GM15510 (cell line): ENCODE data around the gene KCNB1.

Source experiments
- POLR2A ChIP-seq: IDR thresholded peaks from 3 replicates; pipeline ENCODE4 v1.6.1; 2011; ENCODE audit warnings: borderline replicate concordance; ENCODE audit not compliant: insufficient read length; ENCODE audit errors: extremely low read depth

The KCNB1 gene

DNA sequence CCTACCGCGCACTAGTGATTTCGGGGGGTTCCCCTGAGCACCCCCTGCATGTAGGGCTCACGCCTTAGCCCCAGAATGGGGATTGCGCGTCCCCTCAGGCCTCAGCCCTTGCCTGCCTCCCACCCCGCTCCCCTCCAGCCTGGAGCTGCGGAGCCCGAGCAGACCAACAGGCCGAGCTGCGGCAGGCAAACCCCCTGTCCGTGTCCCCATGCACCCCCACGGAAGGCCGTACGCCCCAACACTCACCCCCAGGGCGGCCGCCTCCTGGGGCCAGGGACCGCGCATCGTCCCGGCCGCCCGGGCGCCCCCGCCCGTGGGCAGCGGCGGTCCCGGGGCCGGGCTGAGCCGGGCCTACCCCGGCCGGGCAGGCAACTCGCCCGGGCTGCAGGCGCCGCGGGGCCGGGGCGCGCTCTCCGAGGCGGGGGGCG, 1.2 kb upstream of the KCNB1 start:
- TF ChIP-seq POLR2A: no peak

DNA sequence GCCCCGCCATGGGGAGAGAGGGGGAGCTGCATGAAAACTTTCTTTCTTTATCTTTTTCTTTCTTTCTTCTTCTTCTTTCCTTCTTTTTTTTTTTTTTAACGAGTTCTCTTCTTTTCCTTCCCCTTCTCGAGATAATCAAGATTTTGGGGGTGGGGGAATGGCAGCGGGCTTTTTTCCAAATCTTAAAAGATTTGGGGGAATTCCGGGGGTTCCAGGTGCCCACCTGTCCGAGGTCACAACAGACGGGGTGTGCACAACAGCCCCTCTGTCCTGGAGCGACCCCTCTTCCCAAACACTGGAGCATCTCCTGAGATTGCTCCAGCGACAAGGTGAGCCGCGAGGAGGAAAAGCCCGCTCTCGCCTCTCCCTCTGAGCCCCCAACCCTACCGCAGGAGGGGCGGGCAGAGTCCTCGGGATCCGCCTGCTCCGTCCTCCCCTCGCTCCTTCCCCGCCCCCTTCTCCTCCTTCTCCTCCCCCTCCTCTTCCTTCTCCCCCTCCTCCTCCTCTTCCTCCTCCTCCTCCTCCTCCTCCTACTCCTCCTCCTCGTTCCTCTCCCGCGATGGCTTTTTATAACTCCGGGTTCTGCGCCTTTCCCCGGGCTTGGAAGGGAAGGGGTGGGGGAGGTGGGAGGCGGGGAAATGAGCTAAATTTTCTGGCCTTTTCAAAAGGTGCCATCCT, 689 bp upstream of the KCNB1 start:
- no peak for TF ChIP-seq POLR2A

DNA sequence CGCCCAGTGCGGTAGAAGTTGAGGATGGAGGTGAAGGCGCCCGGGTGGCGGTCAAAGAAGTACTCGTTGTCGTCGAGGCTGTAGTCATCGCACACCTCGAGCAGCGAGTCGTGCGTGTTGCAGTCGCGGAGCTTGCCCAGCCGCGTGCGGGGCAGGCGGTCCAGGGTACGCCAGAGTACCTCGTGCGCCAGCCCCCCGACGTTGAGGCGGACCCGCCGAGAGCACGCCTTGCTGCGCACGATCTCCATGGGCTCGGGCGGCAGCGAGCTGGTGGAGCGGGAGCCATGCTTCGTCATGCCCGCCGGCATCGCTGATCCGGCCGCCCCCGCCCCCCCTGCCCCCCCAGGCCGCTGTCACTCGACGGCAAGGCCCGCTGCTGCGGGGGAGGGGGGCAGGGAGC, 295 bp downstream of the KCNB1 start:
- TF ChIP-seq POLR2A: no peak

DNA sequence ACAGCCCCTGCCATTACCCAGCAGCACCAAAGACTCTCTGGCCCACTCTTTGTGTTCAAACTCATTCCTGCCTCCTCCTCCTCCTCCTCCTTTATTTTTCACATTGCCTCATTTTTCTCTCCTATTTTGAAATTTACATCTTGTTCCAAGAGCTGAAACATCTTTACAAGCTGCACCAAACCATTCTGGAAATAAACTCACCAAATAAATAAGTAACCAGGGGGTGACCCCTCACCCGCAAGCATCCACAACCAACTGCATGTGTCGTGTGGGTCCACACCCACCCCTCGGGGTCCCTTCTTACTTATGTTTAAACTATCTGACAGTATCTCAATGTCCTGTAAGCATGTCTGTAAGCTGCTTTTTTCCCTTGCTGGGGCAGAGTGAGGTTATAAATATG, 1.4 kb downstream of the KCNB1 start:
- TF ChIP-seq POLR2A: no peak

DNA sequence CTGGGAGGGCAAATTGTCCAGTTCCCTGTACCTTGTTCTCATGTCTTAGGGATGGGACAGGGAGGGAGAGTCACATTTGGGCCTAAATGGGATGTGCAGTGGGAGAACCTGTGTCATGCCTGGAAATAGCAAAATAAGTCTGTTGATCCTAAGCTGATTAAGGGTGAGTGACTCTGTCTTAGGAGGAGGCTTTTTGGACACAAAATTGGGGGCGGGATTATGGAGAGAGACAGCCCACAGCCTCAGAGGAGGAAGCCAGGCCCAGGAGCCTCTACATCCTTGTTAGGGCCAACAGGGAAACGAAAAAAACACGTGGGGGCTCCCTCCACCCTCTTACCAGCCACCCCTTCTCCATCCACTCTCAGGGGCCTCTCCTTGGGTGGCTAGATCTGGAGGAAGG, 2.2 kb downstream of the KCNB1 start:
- TF ChIP-seq POLR2A: no peak

DNA sequence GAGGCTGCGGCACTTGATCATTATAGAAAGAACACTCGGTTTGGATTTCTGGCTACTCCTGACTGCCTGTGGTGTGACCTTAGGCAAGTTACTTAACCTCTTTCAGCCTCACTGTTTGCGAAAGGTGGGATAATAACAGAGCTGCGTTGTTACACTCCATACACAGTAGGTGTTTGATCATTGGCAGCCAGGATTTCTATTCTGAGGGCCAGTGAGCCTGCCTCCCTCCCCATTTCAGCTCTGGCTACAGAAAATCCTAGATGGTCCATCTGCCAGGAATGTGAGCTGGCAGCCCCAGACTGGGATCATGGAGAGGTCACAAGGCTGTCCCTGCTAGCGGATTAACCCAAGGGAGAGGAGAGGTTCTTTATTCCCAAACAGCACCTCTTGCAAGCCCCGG, 2.7 kb downstream of the KCNB1 start:
- TF ChIP-seq POLR2A: no peak

DNA sequence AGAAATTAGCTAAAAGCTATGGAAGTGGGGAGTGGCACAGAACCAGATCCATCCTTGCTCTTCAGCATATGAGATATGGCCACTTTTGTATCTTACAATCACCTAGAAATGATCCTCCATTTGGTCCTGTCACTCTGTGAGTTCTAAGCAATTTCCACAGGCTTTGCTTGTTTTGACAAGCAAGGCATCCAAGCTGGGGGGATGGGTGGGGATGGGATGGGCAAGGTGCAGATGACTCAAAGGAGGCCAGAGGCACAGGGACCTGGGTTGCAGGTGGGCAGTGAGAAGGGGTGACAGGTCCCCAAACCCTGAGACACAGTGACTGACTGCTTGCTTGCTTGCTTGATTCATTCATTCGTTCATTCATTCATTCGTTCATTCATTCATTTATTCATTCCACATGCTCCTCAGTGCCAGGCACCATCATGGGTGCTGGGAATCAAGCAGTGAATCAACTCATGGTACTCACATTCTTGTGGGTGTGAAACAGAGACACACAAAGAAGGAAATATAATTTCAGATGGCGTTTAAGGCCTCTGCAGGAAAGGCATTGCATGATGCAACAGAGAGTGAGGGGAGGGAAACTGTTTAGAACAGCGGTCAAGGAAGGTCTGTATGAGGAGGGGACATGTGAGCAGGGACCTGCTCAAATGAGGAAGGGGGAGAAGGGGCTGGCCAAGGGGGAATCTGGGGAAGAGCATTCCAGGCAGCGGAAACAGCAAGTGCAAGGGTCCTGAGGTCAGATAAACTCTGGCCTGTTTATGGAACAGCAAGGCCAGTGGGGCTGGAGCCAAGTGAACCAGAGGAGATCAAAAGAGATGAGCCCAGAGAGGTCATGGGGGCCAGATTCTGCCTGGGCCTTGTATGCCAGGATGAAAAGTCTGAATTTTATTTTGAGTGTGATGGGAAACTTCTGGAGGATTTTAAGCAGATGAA, 3.4 kb downstream of the KCNB1 start:
- TF ChIP-seq POLR2A: no peak

DNA sequence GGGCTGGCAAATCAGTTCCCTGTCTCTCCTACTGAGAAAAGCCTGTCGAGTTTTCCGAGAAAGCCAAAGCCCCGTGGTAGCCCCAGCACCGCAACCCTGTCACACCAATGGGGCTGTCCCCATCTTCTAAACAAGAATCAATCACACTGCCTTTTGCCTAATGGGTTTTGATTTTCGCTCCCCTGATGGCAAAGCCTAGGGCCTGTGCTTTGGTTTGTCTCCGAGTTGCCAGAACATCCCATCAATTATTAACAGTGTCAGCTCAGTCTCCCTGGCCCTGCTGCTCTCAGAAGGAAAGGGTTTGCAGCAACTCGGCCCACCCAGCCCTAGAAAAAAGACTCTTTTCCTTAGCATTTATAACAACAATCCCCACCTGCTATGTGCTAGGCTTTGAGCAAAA, 4.2 kb downstream of the KCNB1 start:
- TF ChIP-seq POLR2A: no peak

DNA sequence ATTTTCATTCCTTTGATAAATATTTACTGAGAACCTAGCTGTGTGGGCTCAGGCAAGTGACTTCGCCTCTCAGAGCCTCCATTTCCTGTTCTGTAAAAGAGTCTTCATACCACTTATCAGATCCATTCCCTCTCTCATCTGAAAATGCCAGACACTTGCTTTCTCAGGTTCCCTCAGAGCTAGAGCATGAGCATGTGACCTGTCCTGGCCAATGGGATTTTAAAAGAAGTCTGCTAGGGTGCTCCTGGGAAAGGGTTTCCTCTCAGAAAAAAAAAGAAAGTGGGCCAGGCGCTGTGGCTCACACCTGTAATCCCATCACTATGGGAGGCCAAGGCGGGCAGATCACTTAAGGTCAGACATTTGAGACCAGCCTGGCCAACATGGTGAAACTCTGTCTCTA, 5.3 kb downstream of the KCNB1 start:
- TF ChIP-seq POLR2A: no peak

DNA sequence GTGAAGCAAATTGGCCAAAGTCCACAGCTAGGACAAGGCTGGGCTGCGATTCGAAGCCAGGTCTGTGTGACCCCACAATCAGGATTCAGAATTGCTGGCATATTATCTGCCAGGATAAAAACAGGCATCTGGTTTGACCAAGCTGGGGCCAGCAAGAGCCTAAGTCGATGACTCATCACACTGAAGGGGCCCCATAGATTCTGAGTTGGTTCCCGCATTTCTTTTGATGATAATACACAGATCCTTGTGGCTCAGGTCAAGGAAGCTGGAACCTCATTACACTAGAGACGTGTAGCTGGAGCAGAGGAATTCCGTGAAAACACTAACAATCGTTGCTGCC, 6.5 kb downstream of the KCNB1 start:
- no peak for TF ChIP-seq POLR2A

DNA sequence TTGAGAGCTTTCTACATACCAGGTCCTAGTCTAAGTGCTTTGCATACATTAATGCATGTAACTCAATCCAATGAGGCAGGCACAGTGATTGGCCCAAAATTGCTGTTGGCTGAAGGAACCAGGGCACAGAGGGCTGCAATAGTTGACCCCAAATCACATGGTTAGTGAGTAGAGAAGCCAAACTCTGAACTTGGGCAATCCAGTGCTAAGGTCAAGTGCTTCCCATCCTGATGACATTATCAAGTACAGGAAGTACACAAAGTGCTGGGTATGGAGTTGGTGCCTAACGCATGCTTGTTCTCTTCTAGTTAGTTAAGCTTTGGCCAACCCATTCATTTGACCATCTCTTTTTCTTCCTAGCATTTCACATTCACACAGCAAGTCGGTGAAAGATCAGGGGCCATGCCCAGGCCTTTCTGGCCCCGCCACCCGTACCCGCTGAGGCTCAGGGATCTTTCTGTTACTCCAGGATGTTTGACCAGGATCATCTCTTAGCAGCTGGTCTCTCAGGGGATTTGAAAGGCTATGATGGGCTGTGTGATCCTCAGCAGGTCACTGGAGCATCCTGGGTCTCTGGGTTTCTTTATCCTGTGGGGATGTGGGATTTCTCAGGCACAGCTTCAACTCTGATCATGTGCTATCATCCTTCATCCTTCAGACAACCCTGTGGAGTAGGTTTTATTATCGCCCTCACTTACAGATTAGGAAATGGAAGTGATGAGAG, 7.0 kb downstream of the KCNB1 start:
- no peak for TF ChIP-seq POLR2A

DNA sequence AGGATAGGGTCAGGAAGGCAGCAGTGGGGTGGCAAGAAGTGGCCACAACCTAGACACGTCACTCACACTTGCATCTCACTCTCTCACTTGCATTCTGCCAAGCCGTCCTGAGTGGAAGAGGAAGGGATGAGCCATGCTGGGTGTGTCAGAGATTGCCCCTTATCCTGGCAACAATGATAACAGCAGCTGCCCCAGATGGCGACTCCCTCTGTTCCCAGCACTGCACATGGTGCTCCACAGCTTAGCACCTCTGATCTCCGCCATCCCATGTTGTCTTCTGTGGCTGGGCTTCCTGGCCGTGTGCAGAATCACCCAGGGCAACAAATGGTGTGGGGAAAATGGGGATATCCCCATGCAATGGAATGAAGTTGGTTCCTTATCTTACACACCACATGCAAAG, 11.1 kb downstream of the KCNB1 start:
- no peak for TF ChIP-seq POLR2A

DNA sequence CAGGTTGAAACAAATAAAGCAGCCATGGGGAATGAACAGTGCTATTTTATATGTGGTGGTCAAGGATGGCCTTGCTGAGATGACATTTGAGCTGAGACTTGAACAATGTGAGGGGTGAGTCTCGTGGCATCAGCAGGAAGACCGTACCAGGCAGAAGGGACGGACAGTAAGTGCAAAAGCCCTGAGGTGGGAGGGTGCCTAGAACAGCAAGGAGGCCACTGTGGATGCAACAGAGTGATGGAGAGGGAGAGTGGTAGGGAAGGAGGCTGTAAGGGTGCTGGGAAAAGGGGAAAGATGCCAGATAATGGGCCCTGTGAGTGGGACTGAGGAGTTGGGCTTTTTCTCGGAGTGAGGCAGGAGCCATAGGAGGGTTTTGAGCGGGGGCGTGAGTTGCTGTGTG, 11.5 kb downstream of the KCNB1 start:
- no peak for TF ChIP-seq POLR2A

DNA sequence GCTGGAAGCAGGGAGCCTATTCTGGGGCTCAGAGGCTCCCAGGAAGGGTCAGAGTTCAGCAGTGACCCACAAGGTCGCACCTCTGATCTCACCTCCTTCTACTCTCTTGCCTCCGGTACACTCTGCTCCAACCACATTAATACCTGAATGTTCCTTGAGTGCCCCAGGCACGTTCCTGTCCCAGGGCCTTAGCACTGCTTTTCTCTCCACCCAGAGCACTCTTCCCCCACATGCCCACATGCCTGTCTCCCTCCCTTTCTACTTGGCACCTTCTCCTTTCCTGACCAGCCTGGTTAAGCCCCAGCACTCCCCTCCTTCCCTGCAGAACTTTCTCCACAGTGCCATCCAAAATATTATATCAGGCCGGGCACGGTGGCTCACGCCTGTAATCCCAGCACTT, 13.4 kb downstream of the KCNB1 start:
- no peak for TF ChIP-seq POLR2A

DNA sequence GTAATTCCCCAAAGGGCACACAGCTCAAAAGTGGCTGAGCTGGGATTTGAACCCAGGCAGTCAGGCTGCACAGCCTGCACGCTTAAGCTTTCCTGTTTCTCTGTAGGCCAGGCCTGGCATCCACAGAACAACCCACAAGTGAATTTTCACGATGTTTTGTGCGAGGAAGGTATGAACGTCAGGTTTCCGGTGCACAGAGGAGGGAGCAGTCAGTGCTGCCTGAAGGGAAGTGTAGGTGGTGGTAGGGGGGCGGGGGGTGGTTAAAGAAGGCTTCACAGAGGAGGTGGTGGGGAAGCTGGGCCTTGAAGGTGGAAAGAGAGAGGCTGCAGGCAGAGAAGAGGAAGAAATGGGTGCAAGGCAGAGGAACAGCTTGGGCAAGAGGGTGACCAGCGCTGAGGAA, 14.1 kb downstream of the KCNB1 start:
- no peak for TF ChIP-seq POLR2A

DNA sequence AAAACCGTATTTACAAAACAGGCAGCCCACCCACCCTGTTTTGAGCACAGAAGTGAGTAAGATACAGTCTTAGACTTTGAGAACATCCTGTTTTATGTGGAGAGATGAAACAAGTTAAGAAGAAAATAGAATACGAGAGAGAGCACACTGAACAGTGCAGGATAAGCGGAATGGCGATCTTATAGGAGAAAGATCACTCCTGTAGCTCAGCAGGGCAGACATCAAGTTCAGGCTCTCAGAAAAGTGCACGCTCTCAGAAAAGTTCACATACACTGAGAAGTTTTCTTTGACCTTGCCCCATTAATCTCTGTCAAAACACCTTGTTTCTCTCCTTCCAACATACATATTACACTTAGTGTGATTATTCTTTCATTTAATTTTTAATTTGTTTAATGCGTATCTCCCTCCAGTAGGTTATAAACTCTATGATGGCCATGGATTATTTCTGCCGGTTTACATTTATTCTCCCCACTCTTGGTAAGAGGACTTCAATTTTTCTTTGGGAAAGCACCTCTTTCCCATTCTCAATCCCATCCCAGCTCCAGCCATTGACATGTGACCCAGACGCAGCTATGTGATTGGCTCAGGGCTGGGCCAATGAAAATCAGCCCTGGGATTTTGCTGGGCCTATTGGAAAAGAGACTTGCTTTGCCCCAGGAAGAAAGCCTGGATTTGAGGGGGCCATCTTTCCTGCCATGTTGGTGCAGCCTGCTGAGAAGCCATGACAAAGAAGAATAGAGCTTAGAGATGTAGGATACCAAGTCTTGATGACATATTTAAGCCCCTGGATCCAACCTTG, 16.2 kb downstream of the KCNB1 start:
- TF ChIP-seq POLR2A: no peak

DNA sequence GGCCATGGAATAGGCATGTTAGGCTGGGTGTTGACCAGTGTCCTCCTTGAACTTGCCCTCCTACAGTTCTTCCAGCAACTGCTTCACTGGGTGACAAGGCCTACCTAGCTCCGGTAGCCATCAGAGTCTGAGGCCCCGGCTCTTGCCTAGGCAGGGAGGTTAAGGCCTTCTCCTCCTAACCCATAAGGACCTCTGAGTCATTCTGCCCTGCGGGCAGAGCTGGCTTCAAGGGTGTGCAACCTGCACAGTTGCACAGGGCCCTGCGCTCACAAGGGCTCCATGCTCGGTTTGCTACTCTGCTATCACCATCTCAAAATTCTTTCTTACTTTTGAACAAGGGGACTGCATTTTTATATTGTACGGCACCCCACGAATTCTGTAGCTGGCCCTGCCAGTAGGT, 17.9 kb downstream of the KCNB1 start:
- TF ChIP-seq POLR2A: no peak
